H1 (cell line): ENCODE data around the gene MAP2K1.

Source experiments
- EZH2 ChIP-seq: fragments of 200-600 bp; sonication (generic); IDR thresholded peaks from 2 replicates; pipeline ENCODE4 v1.7.1; 2012; ENCODE audit warnings: low read depth, mild to moderate bottlenecking, moderate library complexity, low read length, inconsistent platforms; ENCODE audit not compliant: severe bottlenecking
- HDAC2 ChIP-seq, 2 experiments: fragments of 300-600 bp in 1 of 2; sonication (generic) in 1 of 2; IDR thresholded peaks; 2 replicates each; pipeline ENCODE4 v1.6.1; 2011 to 2012; ENCODE audit warnings: low read depth in 2 of 2, low read length in 2 of 2, mild to moderate bottlenecking in 2 of 2, moderate library complexity in 2 of 2, borderline replicate concordance in 1 of 2, inconsistent platforms in 1 of 2
- KDM1A ChIP-seq: fragments of 200-600, 300-600 bp; sonication (generic); IDR thresholded peaks from 2 replicates; pipeline ENCODE4 v1.7.1; 2016; ENCODE audit warnings: mild to moderate bottlenecking, low read length, borderline replicate concordance
- POLR2A ChIP-seq, 2 experiments: IDR thresholded peaks; 1 replicate in 1 of 2; 2 replicates in 1 of 2; pipeline ENCODE4 v1.6.1; 2011; ENCODE audit warnings: low read depth in 2 of 2, low read length in 2 of 2, mild to moderate bottlenecking in 2 of 2; ENCODE audit errors: control extremely low read depth in 1 of 2
- TF ChIP-seq, protein P1 (sequence below): IDR thresholded peaks from 2 replicates; pipeline ENCODE4 v1.6.1; 2011; ENCODE audit warnings: low read length, improper control_type of control experiment

- TF ChIP-seq POLR2A (IDR thresholded peaks at IDR 0.05; ENCODE audit: control extremely low read depth in 1 of 2, low read depth in 2 of 2, low read length in 2 of 2) (no peak), KDM1A (no peak), EZH2 (no peak), HDAC2 (IDR thresholded peaks at IDR 0.05; ENCODE audit: borderline replicate concordance in 1 of 2, low read depth in 2 of 2, low read length in 2 of 2) (no peak)
- TF ChIP-seq, protein P1, sequence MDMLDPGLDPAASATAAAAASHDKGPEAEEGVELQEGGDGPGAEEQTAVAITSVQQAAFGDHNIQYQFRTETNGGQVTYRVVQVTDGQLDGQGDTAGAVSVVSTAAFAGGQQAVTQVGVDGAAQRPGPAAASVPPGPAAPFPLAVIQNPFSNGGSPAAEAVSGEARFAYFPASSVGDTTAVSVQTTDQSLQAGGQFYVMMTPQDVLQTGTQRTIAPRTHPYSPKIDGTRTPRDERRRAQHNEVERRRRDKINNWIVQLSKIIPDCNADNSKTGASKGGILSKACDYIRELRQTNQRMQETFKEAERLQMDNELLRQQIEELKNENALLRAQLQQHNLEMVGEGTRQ, result no peak
These were observed 32.8 kb downstream of the MAP2K1 start for GRCh38 chr15:66419471-66419870.
